SK-N-SH (cell line): Measurements from ENCODE around the gene TCEAL7. TPM values are rescaled to one million over a fixed set of nuclear protein-coding genes. Genes with fewer than 3 reads are reported as not detected.

ENCODE experiments used
- CTCF ChIA-PET: fragments of 300-600, 350-600 bp; formaldehyde crosslinking; extraction: SDS; loops from one replicate; lab custom pipeline; 2021; lab: Yijun Ruan, JAX
- POLR2A ChIA-PET: fragments of 350-600 bp; sonication (Branson Sonifier 250); formaldehyde crosslinking; extraction: SDS; loops from one replicate; lab custom pipeline; 2020; ENCODE audit warnings: antibody characterized with exemption, inconsistent platforms; lab: Yijun Ruan, JAX
- DNase-seq: peaks from one replicate; pipeline ENCODE4 v3.0.0; 2012
- H2AFZ ChIP-seq: fragments of 200-600 bp; sonication (generic); 2 replicates; pipeline ENCODE4 v1.8.1; 2016; ENCODE audit warnings: antibody characterized with exemption, mild to moderate bottlenecking, low read depth
- H3F3A ChIP-seq: fragments of 200-600 bp; sonication (generic); replicated peaks from 2 replicates; pipeline ENCODE3; 2016; ENCODE audit warnings: antibody characterized with exemption, mild to moderate bottlenecking; ENCODE audit not compliant: insufficient read depth
- H3K27ac ChIP-seq, 2 experiments: fragments of 200-500 bp in 1 of 2; fragments of 200-600 bp in 1 of 2; sonication (Bioruptor generic) in 1 of 2; sonication (generic), shearing (Covaris generic) in 1 of 2; 2 replicates each; pipeline versions ENCODE4 v1.5.1 to v1.6.1; 2014 to 2016; ENCODE audit warnings: low read depth in 2 of 2, inconsistent platforms in 1 of 2, low read length in 1 of 2, mild to moderate bottlenecking in 1 of 2, mixed read lengths in 1 of 2
- H3K27me3 ChIP-seq: fragments of 200-600 bp; sonication (generic), shearing (Covaris generic); 2 replicates; pipeline ENCODE4 v1.6.1; 2016; ENCODE audit warnings: mixed run types; ENCODE audit not compliant: insufficient read depth
- H3K36me3 ChIP-seq, 2 experiments: fragments of 200-500 bp in 1 of 2; fragments of 200-600 bp in 1 of 2; sonication (Bioruptor generic) in 1 of 2; sonication (generic) in 1 of 2; replicated peaks in 1 of 2; 2 replicates each; pipeline versions ENCODE3 to v1.5.1; 2014 to 2016; ENCODE audit warnings: low read length in 1 of 2, mild to moderate bottlenecking in 1 of 2; ENCODE audit not compliant: insufficient read depth in 2 of 2, control insufficient read depth in 1 of 2
- H3K4me1 ChIP-seq, 2 experiments: fragments of 200-500 bp in 1 of 2; fragments of 200-600 bp in 1 of 2; sonication (Bioruptor generic) in 1 of 2; sonication (generic), shearing (Covaris generic) in 1 of 2; 2 replicates each; pipeline versions ENCODE4 v1.5.1 to v1.6.1; 2014 to 2016; ENCODE audit warnings: low read depth in 1 of 2, low read length in 1 of 2, mixed run types in 1 of 2; ENCODE audit not compliant: insufficient read depth in 2 of 2, control insufficient read depth in 1 of 2
- H3K4me2 ChIP-seq: fragments of 200-600 bp; sonication (generic), shearing (Covaris generic); 2 replicates; pipeline ENCODE4 v1.6.1; 2017; ENCODE audit warnings: mixed run types
- H3K4me3 ChIP-seq, 2 experiments: fragments of 200-500 bp in 1 of 2; fragments of 200-600 bp in 1 of 2; sonication (Bioruptor generic) in 1 of 2; sonication (generic), shearing (Covaris generic) in 1 of 2; 2 replicates each; pipeline versions ENCODE4 v1.5.1 to v1.8.1; 2014 to 2016; ENCODE audit warnings: low read depth in 2 of 2, inconsistent platforms in 1 of 2, low read length in 1 of 2, mild to moderate bottlenecking in 1 of 2, mixed read lengths in 1 of 2, moderate library complexity in 1 of 2
- H3K79me2 ChIP-seq: fragments of 200-600 bp; sonication (generic); 2 replicates; pipeline ENCODE4 v1.8.1; 2017; ENCODE audit warnings: mild to moderate bottlenecking; ENCODE audit not compliant: insufficient read depth
- H3K9ac ChIP-seq: fragments of 200-600 bp; sonication (generic); 2 replicates; pipeline ENCODE4 v1.6.1; 2017; ENCODE audit warnings: mixed run types
- H3K9me2 ChIP-seq: fragments of 200-600 bp; sonication (generic); 2 replicates; pipeline ENCODE4 v1.6.1; 2017; ENCODE audit warnings: mixed run types
- H3K9me3 ChIP-seq: fragments of 200-600 bp; sonication (generic); 2 replicates; pipeline ENCODE4 v1.6.1; 2017; ENCODE audit warnings: mixed run types, mild to moderate bottlenecking, moderate library complexity
- H4K20me1 ChIP-seq: fragments of 200-600 bp; sonication (generic); 2 replicates; pipeline ENCODE4 v1.6.1; 2017; ENCODE audit warnings: mild to moderate bottlenecking, mixed run types; ENCODE audit not compliant: insufficient read depth
- CHD2 ChIP-seq: fragments of 150-350 bp; IDR thresholded peaks from 2 replicates; pipeline ENCODE4 v1.6.1; 2018; ENCODE audit warnings: low read length; ENCODE audit not compliant: partially characterized antibody
- EZH2phosphoT487 ChIP-seq: fragments of 200-600 bp; sonication (generic); IDR thresholded peaks from 2 replicates; pipeline ENCODE4 v1.6.1; 2017; ENCODE audit warnings: low read depth, mixed run types, mild to moderate bottlenecking, antibody characterized with exemption, moderate library complexity, borderline replicate concordance
- FOSL2 ChIP-seq: IDR thresholded peaks from 2 replicates; pipeline ENCODE4 v1.4.0; 2012; ENCODE audit warnings: low read depth, mild to moderate bottlenecking, moderate library complexity, borderline replicate concordance
- FOXM1 ChIP-seq: IDR thresholded peaks from 2 replicates; pipeline ENCODE4 v1.4.0; 2012; ENCODE audit warnings: low read depth, mild to moderate bottlenecking
- GABPA ChIP-seq: IDR thresholded peaks from 2 replicates; pipeline ENCODE4 v1.4.0; 2012; ENCODE audit warnings: low read depth, mild to moderate bottlenecking
- GATA2 ChIP-seq: sonication (generic); formaldehyde crosslinking; IDR thresholded peaks from 2 replicates; pipeline ENCODE4 v1.5.0; 2020; ENCODE audit warnings: mild to moderate bottlenecking, missing genetic modification reagents
- JUND ChIP-seq: IDR thresholded peaks from 2 replicates; pipeline ENCODE4 v1.4.0; 2012
- MEF2A ChIP-seq: IDR thresholded peaks from 2 replicates; pipeline ENCODE4 v1.4.0; 2012; ENCODE audit warnings: low read depth, borderline replicate concordance
- MXI1 ChIP-seq: IDR thresholded peaks from 2 replicates; pipeline ENCODE4 v1.6.1; 2012; ENCODE audit warnings: mild to moderate bottlenecking, low read depth, low read length, improper control_type of control experiment
- NFIC ChIP-seq: IDR thresholded peaks from 2 replicates; pipeline ENCODE4 v1.4.0; 2012; ENCODE audit warnings: borderline replicate concordance
- NRF1 ChIP-seq: IDR thresholded peaks from 2 replicates; pipeline ENCODE4 v1.6.1; 2012; ENCODE audit warnings: low read depth, mild to moderate bottlenecking, low read length
- RCOR1 ChIP-seq: fragments of 150-350 bp; IDR thresholded peaks from 2 replicates; pipeline ENCODE4 v1.6.1; 2017; ENCODE audit warnings: antibody characterized with exemption, low read length
- TCF12 ChIP-seq: IDR thresholded peaks from 2 replicates; pipeline ENCODE4 v1.4.0; 2012
- YY1 ChIP-seq: IDR thresholded peaks from 2 replicates; pipeline ENCODE4 v1.4.0; 2012; ENCODE audit warnings: low read depth, mild to moderate bottlenecking
- WGBS: methylation state at CpG from one replicate; pipeline ENCODE4 v1.1.6; 2017; ENCODE audit warnings: low lambda C conversion rate; 5-methylcytosine and 5-hydroxymethylcytosine counted together
- polyA plus RNA-seq, 3 experiments: library from polyadenylated mRNA; depleted of rRNA; stranded (reverse); fragments of >200 nt; gene quantifications; 2 replicates each; pipeline ENCODE4 v1.2.3, GENCODE V29; 2012
- TF ChIP-seq, protein P1 (sequence below): IDR thresholded peaks from 2 replicates; pipeline ENCODE4 v1.4.0; 2012; ENCODE audit warnings: low read depth, borderline replicate concordance
- TF ChIP-seq, protein P2 (sequence below): fragments of 150-350 bp; IDR thresholded peaks from 2 replicates; pipeline ENCODE4 v1.6.1; 2016; ENCODE audit warnings: mild to moderate bottlenecking, low read depth, low read length
- TF ChIP-seq, protein P3 (sequence below): IDR thresholded peaks from 2 replicates; pipeline ENCODE4; 2012
- TF ChIP-seq, protein P4 (sequence below): fragments of 200-600 bp; sonication (generic); IDR thresholded peaks from 2 replicates; pipeline ENCODE4 v1.6.1; 2017; ENCODE audit warnings: antibody characterized with exemption, mild to moderate bottlenecking, moderate library complexity
- TF ChIP-seq, protein P5 (sequence below): fragments of 150-350 bp; IDR thresholded peaks from 2 replicates; pipeline ENCODE4 v1.6.1; 2017; ENCODE audit warnings: antibody characterized with exemption, low read length, low read depth, borderline replicate concordance

TCEAL7 gene
- polyA plus RNA-seq, 1 of the 3 experiments (the other 2 are of a cell fraction), result 20.2 TPM

DNA sequence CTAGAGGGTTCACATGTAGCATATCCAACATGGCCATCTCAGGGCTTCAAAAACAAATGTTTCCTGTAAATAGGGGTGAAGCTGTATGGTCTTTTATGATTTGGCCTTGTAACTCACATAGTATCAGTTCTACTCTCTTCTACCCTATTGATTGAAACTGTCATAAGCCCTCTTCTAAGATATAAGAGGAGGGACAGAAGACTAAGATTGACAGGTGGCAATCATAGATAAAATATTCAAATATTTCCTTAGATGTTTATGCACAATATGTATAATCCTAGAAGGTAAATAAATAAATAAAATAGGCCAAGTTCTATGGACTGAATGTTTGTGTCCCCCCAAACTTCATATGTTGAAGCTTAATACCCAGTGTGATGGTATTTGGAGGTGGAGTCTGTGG, 39.4 kb downstream of the TCEAL7 start:
- TF ChIP-seq, protein P1, sequence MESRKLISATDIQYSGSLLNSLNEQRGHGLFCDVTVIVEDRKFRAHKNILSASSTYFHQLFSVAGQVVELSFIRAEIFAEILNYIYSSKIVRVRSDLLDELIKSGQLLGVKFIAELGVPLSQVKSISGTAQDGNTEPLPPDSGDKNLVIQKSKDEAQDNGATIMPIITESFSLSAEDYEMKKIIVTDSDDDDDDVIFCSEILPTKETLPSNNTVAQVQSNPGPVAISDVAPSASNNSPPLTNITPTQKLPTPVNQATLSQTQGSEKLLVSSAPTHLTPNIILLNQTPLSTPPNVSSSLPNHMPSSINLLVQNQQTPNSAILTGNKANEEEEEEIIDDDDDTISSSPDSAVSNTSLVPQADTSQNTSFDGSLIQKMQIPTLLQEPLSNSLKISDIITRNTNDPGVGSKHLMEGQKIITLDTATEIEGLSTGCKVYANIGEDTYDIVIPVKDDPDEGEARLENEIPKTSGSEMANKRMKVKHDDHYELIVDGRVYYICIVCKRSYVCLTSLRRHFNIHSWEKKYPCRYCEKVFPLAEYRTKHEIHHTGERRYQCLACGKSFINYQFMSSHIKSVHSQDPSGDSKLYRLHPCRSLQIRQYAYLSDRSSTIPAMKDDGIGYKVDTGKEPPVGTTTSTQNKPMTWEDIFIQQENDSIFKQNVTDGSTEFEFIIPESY, result no peak
- TF ChIP-seq EZH2phosphoT487, result no peak
- no peak for TF ChIP-seq NRF1
- TF ChIP-seq JUND, result no peak
- no peak for TF ChIP-seq FOXM1
- TF ChIP-seq NFIC, result no peak
- no peak for TF ChIP-seq YY1
- no peaks in the 10 kb centered on the region for H3K9me3 ChIP-seq
- no peak overlapping the region for H2AFZ ChIP-seq
- no peak overlapping the region for H3K27ac ChIP-seq
- ChIA-PET CTCF (no interaction called here), POLR2A (no interaction called here)
- H4K20me1 ChIP-seq, result no peaks in the 10 kb centered on the region
- H3K4me1 ChIP-seq, result no peaks in the 10 kb centered on the region
- H3K9me2 ChIP-seq, result no peaks in the 10 kb centered on the region
- no peak overlapping the region for H3K4me2 ChIP-seq
- DNase-seq, result no peak
- H3K36me3 ChIP-seq, result no peaks in the 10 kb centered on the region
- H3F3A ChIP-seq, result no peaks in the 10 kb centered on the region
- no peaks in the 10 kb centered on the region for H3K79me2 ChIP-seq
- H3K4me3 ChIP-seq, result no peak overlapping the region
- no peaks in the 10 kb centered on the region for H3K27me3 ChIP-seq
- H3K9ac ChIP-seq, result no peak overlapping the region

DNA sequence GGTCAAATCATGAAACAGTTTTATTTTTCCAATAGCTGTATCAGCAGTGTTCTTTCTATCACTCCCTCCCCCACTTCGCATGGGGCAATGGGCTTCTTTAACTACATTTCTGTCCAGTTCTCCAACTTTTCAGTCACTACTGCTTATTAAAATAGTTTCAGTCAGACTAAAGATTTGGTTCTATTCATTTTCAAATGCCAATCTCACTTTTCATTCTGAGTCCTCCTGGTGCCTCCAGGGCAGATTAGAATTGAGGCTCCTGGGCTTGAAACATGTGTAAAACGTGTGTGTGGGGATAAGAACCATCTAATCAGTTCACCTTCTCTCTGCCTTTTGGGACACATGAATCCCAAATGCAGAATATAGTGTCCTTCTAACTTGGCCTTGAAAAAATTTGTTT, 42.8 kb downstream of the TCEAL7 start:
- Histone ChIP-seq H3K27ac (no peak overlapping the region), H3K9me3 (no peaks in the 10 kb centered on the region), H3K27me3 (no peaks in the 10 kb centered on the region; the same call in 1 of the 2 replicates), H3K36me3 (peaks cover 0 to 2% of the 10 kb centered on the region in 2 experiments), H3K79me2 (peaks cover 9% of the 10 kb centered on the region; the same call in 1 of the 2 replicates), H3K4me3 (no peak overlapping the region), H3F3A (no peaks in the 10 kb centered on the region), H3K4me1 (peaks cover 0 to 3% of the 10 kb centered on the region in 2 experiments; a peak in 1 of 4 replicates), H3K4me2 (no peak overlapping the region), H4K20me1 (no peaks in the 10 kb centered on the region), H3K9me2 (no peaks in the 10 kb centered on the region), H2AFZ (no peak overlapping the region), H3K9ac (no peak overlapping the region)
- DNase-seq, result no peak
- ChIA-PET CTCF (no interaction called here), POLR2A (no interaction called here)
- WGBS, result 52% methylated on average over 2 of the region's 2 CpGs
- TF ChIP-seq TCF12 (no peak), FOXM1 (no peak), MEF2A (no peak), CHD2 (no peak), JUND (no peak), GABPA (no peak), FOSL2 (no peak), GATA2 (CRISPR knock-in tag) (no peak), MXI1 (no peak), NRF1 (no peak), YY1 (no peak), EZH2phosphoT487 (no peak), RCOR1 (no peak)
- TF ChIP-seq, protein P2, sequence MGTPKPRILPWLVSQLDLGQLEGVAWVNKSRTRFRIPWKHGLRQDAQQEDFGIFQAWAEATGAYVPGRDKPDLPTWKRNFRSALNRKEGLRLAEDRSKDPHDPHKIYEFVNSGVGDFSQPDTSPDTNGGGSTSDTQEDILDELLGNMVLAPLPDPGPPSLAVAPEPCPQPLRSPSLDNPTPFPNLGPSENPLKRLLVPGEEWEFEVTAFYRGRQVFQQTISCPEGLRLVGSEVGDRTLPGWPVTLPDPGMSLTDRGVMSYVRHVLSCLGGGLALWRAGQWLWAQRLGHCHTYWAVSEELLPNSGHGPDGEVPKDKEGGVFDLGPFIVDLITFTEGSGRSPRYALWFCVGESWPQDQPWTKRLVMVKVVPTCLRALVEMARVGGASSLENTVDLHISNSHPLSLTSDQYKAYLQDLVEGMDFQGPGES, result no peak
- TF ChIP-seq, protein P3, sequence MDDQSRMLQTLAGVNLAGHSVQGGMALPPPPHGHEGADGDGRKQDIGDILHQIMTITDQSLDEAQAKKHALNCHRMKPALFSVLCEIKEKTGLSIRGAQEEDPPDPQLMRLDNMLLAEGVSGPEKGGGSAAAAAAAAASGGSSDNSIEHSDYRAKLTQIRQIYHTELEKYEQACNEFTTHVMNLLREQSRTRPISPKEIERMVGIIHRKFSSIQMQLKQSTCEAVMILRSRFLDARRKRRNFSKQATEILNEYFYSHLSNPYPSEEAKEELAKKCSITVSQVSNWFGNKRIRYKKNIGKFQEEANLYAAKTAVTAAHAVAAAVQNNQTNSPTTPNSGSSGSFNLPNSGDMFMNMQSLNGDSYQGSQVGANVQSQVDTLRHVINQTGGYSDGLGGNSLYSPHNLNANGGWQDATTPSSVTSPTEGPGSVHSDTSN, result no peak
- TF ChIP-seq, protein P4, sequence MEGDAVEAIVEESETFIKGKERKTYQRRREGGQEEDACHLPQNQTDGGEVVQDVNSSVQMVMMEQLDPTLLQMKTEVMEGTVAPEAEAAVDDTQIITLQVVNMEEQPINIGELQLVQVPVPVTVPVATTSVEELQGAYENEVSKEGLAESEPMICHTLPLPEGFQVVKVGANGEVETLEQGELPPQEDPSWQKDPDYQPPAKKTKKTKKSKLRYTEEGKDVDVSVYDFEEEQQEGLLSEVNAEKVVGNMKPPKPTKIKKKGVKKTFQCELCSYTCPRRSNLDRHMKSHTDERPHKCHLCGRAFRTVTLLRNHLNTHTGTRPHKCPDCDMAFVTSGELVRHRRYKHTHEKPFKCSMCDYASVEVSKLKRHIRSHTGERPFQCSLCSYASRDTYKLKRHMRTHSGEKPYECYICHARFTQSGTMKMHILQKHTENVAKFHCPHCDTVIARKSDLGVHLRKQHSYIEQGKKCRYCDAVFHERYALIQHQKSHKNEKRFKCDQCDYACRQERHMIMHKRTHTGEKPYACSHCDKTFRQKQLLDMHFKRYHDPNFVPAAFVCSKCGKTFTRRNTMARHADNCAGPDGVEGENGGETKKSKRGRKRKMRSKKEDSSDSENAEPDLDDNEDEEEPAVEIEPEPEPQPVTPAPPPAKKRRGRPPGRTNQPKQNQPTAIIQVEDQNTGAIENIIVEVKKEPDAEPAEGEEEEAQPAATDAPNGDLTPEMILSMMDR, result no peak
- TF ChIP-seq, protein P5, sequence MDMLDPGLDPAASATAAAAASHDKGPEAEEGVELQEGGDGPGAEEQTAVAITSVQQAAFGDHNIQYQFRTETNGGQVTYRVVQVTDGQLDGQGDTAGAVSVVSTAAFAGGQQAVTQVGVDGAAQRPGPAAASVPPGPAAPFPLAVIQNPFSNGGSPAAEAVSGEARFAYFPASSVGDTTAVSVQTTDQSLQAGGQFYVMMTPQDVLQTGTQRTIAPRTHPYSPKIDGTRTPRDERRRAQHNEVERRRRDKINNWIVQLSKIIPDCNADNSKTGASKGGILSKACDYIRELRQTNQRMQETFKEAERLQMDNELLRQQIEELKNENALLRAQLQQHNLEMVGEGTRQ, result no peak
- TF ChIP-seq, protein P1, result no peak
